K562 (cell line): ENCODE results near the gene PRXL2B. TPM values are rescaled to one million over a fixed set of nuclear protein-coding genes. Genes with fewer than 3 reads are reported as not detected.

Experiments
- C11orf30 ChIP-seq: fragments of 450-650 bp; IDR thresholded peaks from 2 replicates; pipeline ENCODE4 v1.6.1; 2016; ENCODE audit warnings: low read depth, mild to moderate bottlenecking
- CTCF ChIP-seq, 3 experiments: IDR thresholded peaks in 2 of 3; conservative IDR thresholded peaks in 1 of 3; 2 replicates each; pipeline ENCODE4 v1.5.1; 2011 to 2012; ENCODE audit warnings: low read length in 3 of 3, mild to moderate bottlenecking in 3 of 3, control low read depth in 2 of 3, improper control_type of control experiment in 1 of 3, inconsistent platforms in 1 of 3, low read depth in 1 of 3, mixed read lengths in 1 of 3, moderate library complexity in 1 of 3; ENCODE audit not compliant: insufficient read depth in 2 of 3
- CTCFL ChIP-seq: IDR thresholded peaks from 2 replicates; pipeline ENCODE4 v1.6.1; 2011; ENCODE audit warnings: borderline replicate concordance, low read depth, mild to moderate bottlenecking, moderate library complexity, low read length; ENCODE audit not compliant: insufficient read depth, poor library complexity, severe bottlenecking
- EWSR1 ChIP-seq: fragments of 450-650 bp; IDR thresholded peaks from 2 replicates; pipeline ENCODE4 v1.6.1; 2018; ENCODE audit warnings: borderline replicate concordance, mild to moderate bottlenecking, low read depth, moderate library complexity; ENCODE audit not compliant: partially characterized antibody
- FOXA3 ChIP-seq, 2 experiments: fragments of 450-650 bp in 1 of 2; sonication (generic) in 1 of 2; formaldehyde crosslinking; IDR thresholded peaks in 1 of 2; conservative IDR thresholded peaks in 1 of 2; 2 replicates each; pipeline versions ENCODE4 v1.4.0 to v1.8.0; 2020 to 2022; ENCODE audit warnings: mild to moderate bottlenecking in 2 of 2, missing genetic modification reagents in 1 of 2
- HCFC1 ChIP-seq: IDR thresholded peaks from 2 replicates; pipeline ENCODE4 v1.6.1; 2012; ENCODE audit warnings: low read depth, low read length, improper control_type of control experiment
- L3MBTL2 ChIP-seq: fragments of 450-650 bp; IDR thresholded peaks from 2 replicates; pipeline ENCODE4 v1.6.1; 2016; ENCODE audit warnings: mild to moderate bottlenecking, moderate library complexity
- MTA1 ChIP-seq: fragments of 450-650 bp; IDR thresholded peaks from 2 replicates; pipeline ENCODE4 v1.6.1; 2017; ENCODE audit warnings: borderline replicate concordance
- NR0B1 ChIP-seq: fragments of 450-650 bp; IDR thresholded peaks from one replicate; pipeline ENCODE4 v1.6.1; 2018; ENCODE audit warnings: mild to moderate bottlenecking, moderate library complexity; ENCODE audit not compliant: partially characterized antibody
- POLR2G ChIP-seq: fragments of 200-400 bp; formaldehyde crosslinking; IDR thresholded peaks from 2 replicates; pipeline ENCODE4 v1.6.1; 2017; ENCODE audit warnings: low read depth, mild to moderate bottlenecking, antibody characterized with exemption, low read length, moderate library complexity
- PRPF4 ChIP-seq: fragments of 200-400 bp; formaldehyde crosslinking; IDR thresholded peaks from one replicate; pipeline ENCODE4 v1.6.1; 2017; ENCODE audit warnings: low read length, low read depth, mild to moderate bottlenecking; ENCODE audit not compliant: insufficient read depth, poor library complexity, severe bottlenecking
- PTRF ChIP-seq: fragments of 450-650 bp; IDR thresholded peaks from 2 replicates; pipeline ENCODE4 v1.6.1; 2016; ENCODE audit warnings: mild to moderate bottlenecking, missing genetic modification characterization, missing compliant biosample characterization
- SRSF9 ChIP-seq: fragments of 200-400 bp; formaldehyde crosslinking; IDR thresholded peaks from 2 replicates; pipeline ENCODE4 v1.6.1; 2017; ENCODE audit warnings: low read depth, low read length, borderline replicate concordance
- THAP7 ChIP-seq: fragments of 250-450 bp; sonication (Bioruptor Pico); IDR thresholded peaks from 2 replicates; pipeline ENCODE4 v1.5.0; 2021
- TRIM28 ChIP-seq: fragments of 450-650 bp; IDR thresholded peaks from 2 replicates; pipeline ENCODE4 v1.6.1; 2017
- USF2 ChIP-seq: sonication (generic); formaldehyde crosslinking; IDR thresholded peaks from 2 replicates; pipeline ENCODE4 v1.5.0; 2020; ENCODE audit warnings: missing genetic modification reagents
- ZKSCAN8 ChIP-seq: fragments of 200-800 bp; sonication (Bioruptor generic); IDR thresholded peaks from 2 replicates; pipeline ENCODE4 v1.6.1; 2016; ENCODE audit warnings: missing genetic modification characterization, missing compliant biosample characterization
- ZNF174 ChIP-seq: fragments of 250-450 bp; sonication (Bioruptor Pico); IDR thresholded peaks from 2 replicates; pipeline ENCODE4 v1.4.0; 2020; ENCODE audit warnings: mild to moderate bottlenecking
- ZNF584 ChIP-seq: fragments of 200-800 bp; sonication (Bioruptor generic); IDR thresholded peaks from 2 replicates; pipeline ENCODE4 v1.6.1; 2016; ENCODE audit warnings: low read depth, mild to moderate bottlenecking, missing genetic modification characterization, missing compliant biosample characterization
- polyA plus RNA-seq, 8 experiments: library from polyadenylated mRNA; depleted of rRNA in 4 of 8; stranded (reverse) in 5 of 8; unstranded in 3 of 8; fragments of >200 nt; fragmentation: Nextera tagmentation in 2 of 8; fragmentation: Illumina TruSeq in 1 of 8; extraction: Ambion mirVana in 2 of 8; extraction: Trizol in 1 of 8; gene quantifications; 2 replicates each; pipeline versions ENCODE4 v1.2.1 to v1.2.3, GENCODE V29; 2011 to 2014; ENCODE audit warnings: inconsistent platforms in 1 of 8, missing spikeins in 1 of 8
- total RNA-seq, 7 experiments: library from RNA; depleted of rRNA in 6 of 7; stranded (reverse); fragments of >200 nt in 6 of 7; fragmentation: Illumina TruSeq in 2 of 7; extraction: Trizol in 2 of 7; gene quantifications; 2 replicates each; pipeline versions ENCODE4 v1.2.1 to v1.2.3, GENCODE V29; 2011 to 2021; ENCODE audit warnings: low replicate concordance in 1 of 7

Gene PRXL2B
- total and polyA plus RNA-seq, 9 of the 15 experiments (the other 6 are each of a cell fraction or from before 2014, with no cell fraction given): 0.99 to 25.3 (median 11.8) TPM

- TF ChIP-seq CTCFL: no peak
- 0 out of 2 replicates have a peak, but pooled peaks have one; percentile 11 for TF ChIP-seq HCFC1
- TF ChIP-seq POLR2G: peak; percentile 93
- TF ChIP-seq PRPF4: peak; percentile 22
- TF ChIP-seq SRSF9: no peak
- TF ChIP-seq L3MBTL2: peak; percentile 87
- TF ChIP-seq MTA1: no peak
- TF ChIP-seq EWSR1: no peak
- no peak for TF ChIP-seq ZKSCAN8 (CRISPR knock-in tag)
- no peak for TF ChIP-seq TRIM28
- TF ChIP-seq ZNF584: no peak
- no peak for TF ChIP-seq NR0B1
- no peak for TF ChIP-seq THAP7
- no peak; the same call in 1 of the 2 replicates for TF ChIP-seq C11orf30
- TF ChIP-seq FOXA3 (CRISPR knock-in tag; conservative IDR thresholded peaks at IDR 0.05 in 1 of 2, IDR thresholded peaks at IDR 0.05 in 1 of 2): no peak
- no peak for TF ChIP-seq ZNF174 (CRISPR knock-in tag)
- TF ChIP-seq CTCF (IDR thresholded peaks at IDR 0.05 in 2 of 3, conservative IDR thresholded peaks at IDR 0.05 in 1 of 3; ENCODE audit: insufficient read depth in 2 of 3, low read depth in 1 of 3, low read length in 3 of 3): no peak
- TF ChIP-seq USF2 (CRISPR knock-in tag): peak; percentile 94
- TF ChIP-seq PTRF (tag): no peak
Observed at GRCh38 chr1:2545754-2546514, 40.6 kb upstream of the PRXL2B start (continued).
